GM18517 (cell line): ENCODE results near the gene TMEM72.

ENCODE experiments used
- ATAC-seq: cut with Tn5 transposase; IDR thresholded peaks from one replicate; pipeline ENCODE4 v1.9.1; 2021; ENCODE audit warnings: mild to moderate bottlenecking, moderate library complexity; ENCODE audit not compliant: unreplicated experiment

TMEM72 gene

DNA sequence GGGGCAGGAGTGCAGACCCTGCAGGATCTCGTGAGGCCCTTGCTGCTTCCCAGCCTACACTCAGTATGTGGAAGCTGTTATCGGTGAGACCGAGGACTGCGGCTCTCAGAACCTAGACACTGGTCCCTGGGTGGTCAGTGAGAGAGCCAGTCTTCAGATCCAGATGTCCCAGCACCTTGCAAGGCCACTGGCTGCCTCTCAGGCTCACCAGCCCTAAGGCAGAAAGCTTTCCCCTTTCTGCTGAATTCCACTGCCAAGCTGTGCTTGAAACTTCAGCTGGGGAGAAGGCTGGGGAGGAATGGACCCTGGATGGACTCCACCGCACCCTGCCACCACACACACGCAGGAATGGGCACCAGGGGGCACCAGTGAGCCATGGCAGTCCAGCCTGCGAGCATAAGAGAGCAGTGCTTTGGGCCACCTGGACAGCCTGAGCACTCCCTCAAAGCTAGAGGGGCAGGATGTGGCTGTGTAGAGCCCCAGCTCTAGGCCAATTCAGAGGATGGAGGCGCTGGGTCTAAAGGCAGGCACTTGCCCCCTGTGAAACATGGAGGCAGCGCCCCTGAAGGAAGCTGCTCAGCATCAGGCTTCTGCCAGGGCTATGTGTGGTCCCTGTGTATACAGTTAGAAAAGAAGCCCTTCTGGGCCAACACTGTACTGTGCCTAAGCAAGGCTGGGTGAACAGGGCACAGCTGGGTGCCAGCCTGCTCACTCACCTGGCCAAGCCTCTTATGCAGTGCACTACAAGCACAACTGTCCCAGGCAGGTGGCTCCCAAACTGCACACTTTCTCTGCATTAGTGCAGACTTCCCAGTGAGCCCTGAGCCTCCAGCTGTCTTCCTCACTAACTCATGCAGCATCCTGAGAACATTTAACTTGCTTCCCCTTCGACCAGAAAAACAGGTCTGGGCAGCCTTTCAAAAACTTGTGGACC is 21.6 kb downstream of the TMEM72 start:
- ATAC-seq: peak; percentile 95

DNA sequence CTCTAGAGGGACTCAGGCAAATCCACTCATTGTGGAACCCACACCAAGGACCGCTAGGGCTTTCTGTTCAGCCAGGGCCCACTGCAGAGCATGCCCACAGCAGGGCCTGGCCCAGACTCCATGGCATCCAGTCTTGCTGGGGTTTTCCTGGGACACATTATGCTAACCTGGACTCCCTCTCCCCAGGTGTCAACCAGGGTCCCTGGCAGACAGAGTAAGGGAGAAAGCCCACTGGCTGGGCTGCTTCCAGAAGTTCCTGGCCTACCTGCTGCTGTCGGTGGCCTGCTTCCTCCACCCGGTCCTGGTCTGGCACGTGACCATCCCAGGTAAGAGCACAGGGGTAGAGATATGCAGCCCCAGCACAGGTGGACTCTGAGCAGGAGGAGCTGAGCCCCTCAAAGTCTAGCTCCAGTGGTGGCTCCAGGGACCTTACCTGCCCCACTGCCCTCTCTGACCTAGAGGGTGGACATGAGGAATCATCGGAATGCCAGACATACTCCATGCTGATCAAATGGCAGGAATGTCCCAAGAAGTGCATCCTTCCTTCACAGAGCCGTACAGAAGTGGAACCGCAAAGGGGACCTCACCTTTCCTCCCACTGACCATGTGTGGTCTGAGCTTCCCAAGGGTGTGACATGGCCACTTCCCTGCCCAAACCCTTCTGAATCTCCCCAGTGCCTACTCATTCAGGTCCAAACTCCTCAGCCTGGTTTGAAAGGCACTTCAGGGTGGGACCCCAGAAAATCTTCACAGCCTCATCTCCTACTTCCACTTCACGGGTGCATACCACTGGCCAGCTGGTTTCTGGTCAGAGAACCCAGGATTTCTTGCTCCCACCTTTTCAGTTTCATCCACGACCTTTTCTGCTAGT is 22.5 kb downstream of the TMEM72 start:
- ATAC-seq: no peak

DNA sequence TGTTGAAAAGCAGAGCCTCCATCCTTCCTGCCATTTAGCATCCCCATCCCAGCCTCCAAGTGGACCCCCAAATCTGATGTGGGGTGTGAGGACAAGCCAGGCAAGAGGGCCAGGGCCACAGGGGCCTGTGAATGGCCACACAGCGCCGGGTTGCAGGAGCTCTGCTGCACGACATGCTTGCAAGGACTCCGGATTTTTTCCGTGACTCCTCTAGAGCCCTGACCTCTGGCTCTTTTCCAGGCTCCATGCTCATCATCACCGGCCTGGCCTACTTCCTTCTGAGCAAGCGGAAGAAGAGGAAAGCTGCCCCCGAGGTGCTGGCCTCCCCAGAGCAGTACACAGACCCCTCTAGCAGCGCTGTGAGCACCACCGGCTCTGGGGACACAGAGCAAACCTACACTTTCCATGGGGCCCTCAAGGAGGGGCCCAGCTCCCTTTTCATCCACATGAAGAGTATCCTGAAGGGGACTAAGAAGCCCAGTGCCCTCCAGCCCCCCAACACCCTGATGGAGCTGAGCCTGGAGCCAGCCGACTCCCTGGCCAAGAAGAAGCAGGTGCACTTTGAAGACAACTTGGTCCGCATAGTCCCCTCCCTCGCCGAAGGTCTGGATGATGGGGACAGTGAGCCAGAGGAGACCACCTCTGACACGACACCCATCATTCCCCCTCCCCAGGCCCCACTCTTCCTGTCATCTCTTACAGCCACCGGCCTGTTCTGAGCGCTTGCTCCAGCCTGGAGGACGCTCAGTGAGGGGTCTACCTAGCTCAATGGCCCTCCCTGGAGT is 23.5 kb downstream of the TMEM72 start:
- no peak for ATAC-seq

DNA sequence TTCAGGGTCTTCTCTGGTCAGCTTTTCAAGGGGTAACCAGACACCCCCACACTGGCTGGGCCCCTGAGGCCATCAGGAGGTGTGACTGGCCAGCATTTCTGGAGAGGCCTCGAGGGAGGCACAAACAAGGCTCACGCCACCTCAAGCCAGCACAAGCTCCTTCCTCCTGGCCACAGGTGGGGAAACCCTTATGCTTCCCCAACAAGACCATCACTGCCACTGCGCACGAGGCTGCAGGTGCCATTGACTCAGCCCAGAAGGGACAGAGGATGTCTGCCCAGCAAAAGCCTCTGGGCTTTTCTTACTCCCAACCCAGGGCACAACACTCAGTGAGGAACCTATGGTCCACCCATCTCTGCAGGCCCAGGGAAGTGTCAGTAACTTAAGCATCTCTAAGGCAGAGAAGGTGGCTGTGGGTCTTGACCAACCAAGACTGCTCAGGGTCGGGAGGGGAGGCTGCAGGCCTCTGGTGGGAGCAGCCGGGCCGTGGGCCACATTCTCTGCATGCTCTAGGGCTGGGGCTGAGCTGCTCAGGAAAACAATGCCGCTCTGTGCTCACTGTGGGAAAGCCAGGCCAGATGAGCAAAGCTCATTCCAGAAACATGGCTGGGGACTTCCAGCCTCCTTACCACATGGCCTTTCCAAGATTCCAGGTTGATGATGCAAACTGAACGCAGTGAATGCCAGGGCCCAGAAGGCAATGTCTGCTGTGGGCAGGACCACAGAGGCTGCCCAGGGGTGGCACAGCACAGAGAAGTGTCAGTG is 24.2 kb downstream of the TMEM72 start:
- ATAC-seq: no peak

DNA sequence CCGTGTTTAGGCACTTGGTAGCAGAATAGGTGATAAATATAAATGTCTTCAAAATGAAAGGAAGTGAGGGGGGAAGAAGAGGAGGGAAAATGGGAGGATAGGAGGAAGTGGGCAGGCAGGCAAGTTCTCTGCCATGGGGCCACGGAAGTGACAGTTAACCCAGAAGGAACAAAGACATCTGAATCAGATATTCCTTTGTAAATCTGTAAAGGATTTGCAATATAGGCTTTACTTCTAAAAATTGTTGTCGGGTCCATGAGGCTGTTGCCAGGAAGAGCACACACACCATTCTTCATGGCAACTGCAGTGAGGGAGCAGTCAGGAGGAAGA is 24.8 kb downstream of the TMEM72 start:
- no peak for ATAC-seq

DNA sequence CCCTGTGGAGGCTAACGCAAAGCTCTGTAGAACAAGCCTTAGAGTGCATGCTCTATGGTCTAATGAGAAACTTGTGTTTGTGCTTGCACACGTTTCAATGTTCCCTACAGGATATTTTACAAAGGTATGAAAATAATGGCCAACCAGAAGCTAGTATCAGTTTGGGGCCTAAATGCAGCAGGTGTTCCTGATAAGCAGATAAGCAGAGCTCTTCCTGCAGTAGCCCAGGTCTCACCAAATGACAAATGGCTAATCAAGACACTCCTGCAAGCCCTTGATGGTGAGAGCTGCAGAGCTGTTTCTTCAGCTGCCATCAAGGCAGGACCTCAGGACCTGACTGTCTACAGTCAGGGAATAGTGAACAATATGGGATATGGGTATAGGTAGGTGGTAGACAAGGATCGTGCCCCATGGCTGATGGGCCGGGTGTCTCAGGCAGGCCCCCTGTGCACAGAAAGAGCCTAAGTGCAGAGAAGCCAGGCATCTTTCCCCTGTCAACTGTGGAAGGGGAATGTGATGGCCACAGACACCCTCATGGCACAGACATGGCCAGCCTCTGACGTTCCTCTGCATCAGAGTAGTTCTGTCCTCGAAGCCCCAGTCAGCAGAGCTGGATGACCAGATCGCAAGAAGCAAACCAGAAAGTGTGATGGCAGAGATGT is 25.3 kb downstream of the TMEM72 start:
- no peak for ATAC-seq

DNA sequence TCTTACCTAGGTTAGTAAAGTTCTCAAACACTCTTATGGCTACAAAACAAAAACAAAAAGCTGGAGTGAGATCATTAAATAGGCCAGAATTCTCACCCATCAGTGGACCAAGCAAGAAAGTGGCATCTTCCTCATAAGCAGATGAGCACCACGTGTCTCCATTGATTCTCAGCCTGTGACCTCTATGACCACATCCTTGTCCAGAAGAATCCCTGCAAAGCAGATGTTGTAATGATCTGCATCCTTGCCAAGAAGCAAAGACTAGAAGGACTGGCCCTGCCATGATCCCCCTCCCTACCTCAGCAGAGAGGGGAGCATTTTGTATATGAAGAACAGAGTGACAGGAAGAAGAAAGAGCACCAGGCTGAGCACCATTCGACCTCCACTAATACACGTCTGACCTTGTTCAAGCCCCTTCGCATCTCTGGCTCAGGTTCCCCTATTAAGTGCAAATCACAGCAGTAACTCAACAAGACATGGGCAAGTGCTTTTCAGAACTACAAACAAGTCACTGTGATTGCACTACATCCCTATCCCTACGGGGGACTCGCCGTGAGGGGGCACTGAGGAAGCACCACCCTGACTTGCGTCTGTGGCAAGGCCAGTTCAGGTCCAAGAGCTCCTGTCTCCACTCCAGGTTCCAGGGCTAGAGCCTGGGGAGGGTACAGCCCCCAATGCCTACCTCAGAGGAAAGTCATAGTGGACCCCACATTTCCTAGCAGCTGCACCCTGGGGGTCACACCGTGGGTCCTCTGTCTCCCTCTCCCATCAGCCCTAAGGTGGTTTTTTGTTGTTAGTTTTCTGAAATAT is 26.3 kb downstream of the TMEM72 start:
- ATAC-seq: no peak

DNA sequence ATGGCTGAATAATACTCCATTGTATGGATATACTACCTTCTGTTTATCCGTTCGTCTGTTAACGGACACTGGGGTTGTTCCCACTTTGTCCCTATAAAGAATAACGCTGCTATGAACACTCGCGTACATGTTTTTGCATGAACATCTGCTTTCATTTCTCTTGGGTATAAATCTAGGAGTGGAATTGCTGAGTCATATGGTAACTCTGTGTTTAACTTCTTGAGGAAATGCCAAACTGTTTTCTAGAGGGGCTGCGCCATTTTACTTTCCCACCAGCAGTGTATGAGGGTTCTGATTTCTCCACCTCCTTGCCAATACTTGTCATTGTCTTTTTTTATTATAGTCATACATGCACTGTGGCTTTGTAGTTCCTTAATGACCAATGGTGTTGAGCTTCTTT is 27.8 kb downstream of the TMEM72 start:
- ATAC-seq: no peak

DNA sequence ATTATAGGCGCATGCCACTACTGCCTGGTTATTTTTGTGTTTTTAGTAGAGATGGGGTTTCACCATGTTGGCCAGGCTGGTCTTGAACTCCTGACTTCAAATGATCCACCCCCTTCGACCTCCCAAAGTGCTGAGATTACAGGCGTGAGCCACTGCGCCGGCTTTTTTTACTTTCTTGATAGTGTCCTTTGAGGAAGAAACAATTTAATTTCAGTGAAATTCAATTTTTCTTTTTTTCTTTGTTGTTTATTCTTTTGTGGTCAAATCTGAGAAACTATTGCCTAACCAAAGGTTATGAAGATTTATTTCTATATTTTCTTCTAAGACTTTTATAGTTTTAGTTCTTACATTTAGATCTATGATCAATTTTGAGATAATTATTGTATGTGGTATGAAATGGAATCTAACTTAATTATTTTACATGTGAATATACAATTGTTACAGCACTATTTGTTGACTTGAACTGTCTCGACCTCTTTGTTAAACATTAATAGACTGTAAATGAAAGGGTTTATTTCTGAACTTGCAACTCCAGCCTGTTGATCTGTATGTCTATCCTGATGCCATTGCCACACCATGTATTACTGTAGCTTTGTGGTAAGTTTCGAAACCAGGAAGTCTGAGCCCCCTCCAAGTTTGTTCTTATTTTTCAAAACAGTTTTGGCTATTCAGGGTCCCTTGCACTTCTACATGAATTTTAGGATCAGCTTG is 28.7 kb downstream of the TMEM72 start:
- ATAC-seq: no peak

DNA sequence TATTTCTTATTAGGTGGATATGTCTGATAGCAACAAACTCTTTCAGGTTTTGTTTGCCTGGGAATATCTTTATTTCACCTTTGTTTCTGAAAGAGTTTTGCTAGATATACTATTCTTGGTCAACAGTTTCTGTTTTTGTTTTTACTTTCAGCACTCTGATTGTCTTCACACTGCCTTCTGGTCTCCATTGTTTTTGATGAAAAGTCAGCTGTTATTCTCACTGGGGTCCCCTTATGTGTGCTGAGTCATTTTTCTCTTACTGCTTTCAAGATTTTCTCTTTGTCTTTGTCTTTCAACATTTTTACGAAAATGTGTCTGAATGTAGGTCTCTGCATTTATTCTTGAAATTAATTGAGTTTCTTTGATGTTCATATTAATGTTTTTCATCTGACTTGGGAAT is 33.2 kb downstream of the TMEM72 start:
- no peak for ATAC-seq

DNA sequence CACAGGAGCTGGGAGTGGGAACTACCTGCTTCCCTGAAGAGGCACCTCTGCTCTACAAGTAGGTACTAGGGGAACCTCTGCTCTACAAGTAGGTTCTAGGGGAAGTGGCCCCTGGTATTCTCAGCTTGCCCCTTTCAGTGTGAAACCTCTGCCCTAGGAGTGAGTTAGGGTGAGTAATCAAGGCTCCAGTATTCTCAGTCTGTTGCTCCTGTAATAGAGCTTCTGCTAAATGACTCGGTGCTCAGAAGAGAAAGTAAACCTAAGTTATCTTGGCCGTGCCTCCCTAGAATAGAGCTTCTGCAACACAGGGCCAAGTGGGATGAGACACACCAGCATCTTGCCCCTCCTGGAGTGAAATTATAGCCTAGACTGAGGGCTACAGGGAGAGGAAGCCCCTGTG is 35.1 kb downstream of the TMEM72 start:
- no peak for ATAC-seq

DNA sequence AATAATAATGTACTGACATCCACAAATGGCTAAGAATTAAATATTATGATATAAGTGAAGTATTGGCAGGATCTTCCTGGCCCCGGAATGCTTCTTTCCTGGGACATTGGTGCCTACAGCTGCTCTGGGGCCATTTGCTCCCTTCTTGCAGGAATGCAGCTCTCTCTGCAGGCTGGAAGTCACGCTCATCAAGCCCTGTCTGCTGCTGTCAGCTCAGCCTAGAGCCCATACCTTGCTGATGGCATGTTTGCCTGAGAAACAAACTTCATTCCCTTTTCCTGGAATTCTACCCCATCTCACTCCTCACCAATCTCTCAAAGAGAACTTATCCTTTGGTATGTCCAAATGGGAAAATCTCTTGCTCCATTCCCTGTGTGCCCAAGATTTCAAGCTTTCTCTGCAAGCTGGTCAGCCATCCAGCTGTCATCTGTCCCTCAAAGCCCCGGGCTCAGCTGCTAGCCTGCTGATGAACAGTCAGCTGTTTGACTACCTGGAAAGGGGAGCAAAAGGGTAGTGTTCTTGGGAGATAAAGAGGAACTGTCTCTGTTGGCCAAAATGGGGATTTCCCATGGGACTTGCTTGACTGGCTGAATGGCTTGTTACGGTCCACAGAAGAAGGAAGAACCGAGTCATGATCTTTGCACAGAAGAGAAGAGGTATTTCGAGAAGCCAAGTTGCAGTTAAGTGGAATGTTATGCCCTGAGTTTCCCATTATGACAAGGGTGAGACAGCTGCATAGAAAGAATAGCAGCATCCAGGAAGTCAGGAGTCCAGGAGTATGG is 36.4 kb downstream of the TMEM72 start:
- ATAC-seq: peak; percentile 65

DNA sequence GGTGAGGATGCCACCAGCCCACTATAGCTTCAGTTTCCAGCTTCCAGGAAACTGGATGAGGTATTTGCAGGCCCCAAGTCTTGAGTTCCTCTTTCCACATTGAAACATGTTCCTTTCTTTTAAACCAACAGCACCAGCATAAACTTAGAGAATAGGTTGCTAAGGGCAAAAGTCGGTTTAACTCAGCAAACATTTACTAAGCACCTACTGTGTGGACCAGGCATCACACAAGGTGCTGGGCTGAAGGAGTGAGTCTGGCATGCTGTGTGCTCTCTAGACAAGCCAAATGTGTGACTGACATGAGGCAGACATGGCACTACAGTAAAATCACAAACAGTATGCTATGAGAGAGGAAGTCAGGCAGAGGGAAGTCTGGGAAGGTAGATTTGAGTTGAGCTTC is 37.5 kb downstream of the TMEM72 start:
- no peak for ATAC-seq

DNA sequence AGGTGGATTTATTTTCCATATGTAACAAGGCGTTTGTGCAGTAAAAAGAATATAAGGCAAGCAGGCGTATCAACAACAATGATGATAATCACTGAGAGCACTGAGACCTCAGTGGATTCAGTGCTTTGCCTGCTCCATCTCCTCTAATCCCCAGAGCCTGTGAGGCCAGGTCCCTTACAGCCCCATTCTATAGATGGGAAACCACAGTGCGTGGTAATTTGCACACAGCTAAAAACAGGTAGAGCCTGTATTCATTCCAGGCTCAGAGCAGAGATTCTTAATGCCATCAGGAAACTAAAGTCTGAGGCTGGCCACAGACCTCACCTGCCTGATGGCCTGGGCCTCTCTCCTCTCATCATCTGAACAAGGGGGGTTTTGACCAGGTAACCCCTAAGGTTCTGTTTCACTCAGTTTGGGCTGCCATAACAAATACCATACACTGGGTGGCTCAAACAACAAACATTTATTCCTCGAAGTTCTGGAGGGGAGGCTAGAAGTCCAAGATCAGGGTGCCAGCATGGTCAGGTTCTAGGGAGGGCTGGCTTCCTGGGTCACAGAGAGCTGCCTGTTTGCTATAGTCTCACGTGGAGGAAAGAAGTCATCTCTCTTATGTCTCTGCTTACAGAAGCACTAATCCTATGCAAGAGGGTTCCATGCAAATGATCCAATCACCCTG is 38.1 kb downstream of the TMEM72 start:
- no peak for ATAC-seq

DNA sequence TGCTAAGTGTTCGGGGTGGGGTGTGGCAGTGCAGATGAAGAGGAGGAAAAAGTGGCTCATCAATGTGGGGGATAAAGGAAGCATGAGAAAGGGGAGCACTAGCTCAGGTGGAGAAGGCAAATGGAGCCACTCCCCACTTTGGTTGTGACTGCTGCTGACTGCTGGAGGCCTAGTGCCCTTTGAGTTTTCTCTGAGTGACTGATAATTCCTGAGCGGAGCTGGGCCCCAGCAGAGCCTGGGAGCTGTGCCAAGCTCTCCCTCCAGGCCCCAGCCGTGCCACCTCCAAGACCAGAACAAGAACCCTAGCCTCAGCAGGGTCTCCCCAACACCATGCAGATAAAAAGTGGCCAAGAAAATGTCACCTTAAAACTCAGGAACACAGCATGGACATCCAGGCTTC is 38.8 kb downstream of the TMEM72 start:
- no peak for ATAC-seq

DNA sequence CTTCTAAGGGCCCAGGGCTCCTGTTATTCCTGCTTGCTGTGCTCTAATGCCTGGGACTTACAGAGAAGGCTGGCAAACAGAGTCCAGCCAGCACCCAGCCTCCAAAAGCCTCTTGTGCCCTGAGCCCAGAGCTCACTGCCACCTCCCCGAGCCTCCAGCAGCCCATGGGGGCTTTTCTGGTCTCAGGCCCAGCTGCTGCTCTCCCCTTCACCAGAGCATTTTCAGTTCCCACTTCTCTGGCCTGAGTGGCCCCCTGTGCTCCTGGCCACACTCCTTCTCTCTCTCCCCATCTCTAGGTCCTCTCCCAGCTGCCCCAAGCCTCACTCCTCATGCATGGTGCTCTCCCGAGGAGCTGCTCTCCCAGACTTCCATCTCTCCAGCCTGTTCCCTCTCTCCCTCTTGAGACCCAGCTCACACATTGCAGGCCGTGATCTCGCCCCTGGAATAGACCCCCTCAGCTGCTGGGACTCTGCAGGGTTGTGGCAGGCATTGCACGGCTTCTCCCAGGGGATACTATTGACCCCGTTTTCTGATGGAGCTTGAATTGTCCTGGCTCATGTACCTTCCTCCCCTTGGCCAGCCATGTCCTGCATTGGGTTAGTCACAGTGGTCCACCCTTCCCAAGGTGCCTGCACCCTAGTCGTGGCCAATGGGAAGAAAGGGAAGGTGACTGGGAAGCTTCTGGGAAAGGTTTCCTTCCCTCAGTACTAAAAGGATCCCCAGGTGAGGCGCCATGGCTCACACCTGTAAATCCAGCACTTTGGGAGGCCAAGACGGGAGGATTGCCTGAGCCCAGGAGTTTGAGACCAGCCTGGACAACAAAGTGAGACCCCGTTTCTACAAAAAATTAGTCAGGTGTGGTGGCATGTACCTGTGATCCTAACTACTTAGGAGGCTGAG is 39.4 kb downstream of the TMEM72 start:
- ATAC-seq: no peak
